Upper lobe of right lung (tissue), 1 donor: ENCODE data around the gene KMT2D. TPM values are rescaled to one million over a fixed set of nuclear protein-coding genes. Genes with fewer than 3 reads are reported as not detected.

Source experiments
- ATAC-seq: fragments of 200-7000 bp; cut with Tn5 transposase; one replicate; pipeline ENCODE4 v1.9.1; 2020; ENCODE audit warnings: mild to moderate bottlenecking, moderate library complexity
- DNase-seq: peaks from one replicate; pipeline ENCODE4 v3.0.0-alpha.2; 2020
- H3K27ac ChIP-seq: fragments of 200-600 bp; one replicate; pipeline ENCODE4 v1.8.0; 2022
- H3K27me3 ChIP-seq: fragments of 200-600 bp; one replicate; pipeline ENCODE4 v1.8.0; 2022; ENCODE audit warnings: mild to moderate bottlenecking
- H3K36me3 ChIP-seq: fragments of 200-600 bp; one replicate; pipeline ENCODE4 v1.8.0; 2022
- H3K4me1 ChIP-seq: fragments of 200-600 bp; one replicate; pipeline ENCODE4 v1.8.0; 2022
- H3K4me3 ChIP-seq: fragments of 200-600 bp; one replicate; pipeline ENCODE4 v1.8.0; 2022; ENCODE audit warnings: mild to moderate bottlenecking
- H3K9me3 ChIP-seq: fragments of 200-600 bp; one replicate; pipeline ENCODE4 v1.8.0; 2022
- intact Hi-C: fragments of 100-400 bp; cut with DNase I; formaldehyde crosslinking; loops from one replicate; pipeline ENCODE4 v1.11.0; 2022
- total RNA-seq: library from RNA; stranded (reverse); fragmentation: NEBNext Ultra II Directional; extraction: Animal tissue kit (Norgen Biotek cat#: 25700); gene quantifications from one replicate; pipeline ENCODE4 v1.2.1, GENCODE V29; 2021
- TF ChIP-seq, protein P1 (sequence below): fragments of 200-600 bp; IDR thresholded peaks from one replicate; pipeline ENCODE4 v1.8.0; 2022; ENCODE audit warnings: antibody characterized with exemption
- donor health status: DM: no; HTN: yes; CAD: no; lungs with severe emphysema.

KMT2D gene
- total RNA-seq, 1 donor from 2014 or later = 102 TPM

DNA sequence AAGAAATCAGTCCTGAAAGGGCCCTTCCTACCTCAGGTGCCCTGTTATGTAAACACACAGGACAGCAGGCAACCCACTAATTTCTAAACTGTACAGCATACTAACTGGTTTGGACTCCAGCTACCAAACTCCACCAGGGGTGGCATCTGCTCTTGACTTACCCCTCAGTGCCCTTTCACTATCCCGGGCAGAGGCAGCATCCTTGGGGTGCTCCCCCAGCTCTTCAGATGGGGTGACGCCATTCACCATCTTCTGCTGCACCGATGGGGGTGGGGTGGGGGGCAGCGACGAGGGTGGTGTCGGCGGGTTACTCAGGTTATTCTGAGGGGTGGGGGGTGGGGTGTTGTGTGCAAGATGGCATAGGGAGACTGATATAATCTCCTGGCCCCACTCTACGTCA, 30.5 kb downstream of the KMT2D start:
- Histone ChIP-seq H3K27ac (no peak overlapping the region), H3K4me1 (peaks cover 4% of the 10 kb centered on the region), H3K27me3 (no peaks in the 10 kb centered on the region), H3K36me3 (peaks cover 89% of the 10 kb centered on the region), H3K4me3 (no peak overlapping the region), H3K9me3 (no peaks in the 10 kb centered on the region)
- TF ChIP-seq, protein P1, sequence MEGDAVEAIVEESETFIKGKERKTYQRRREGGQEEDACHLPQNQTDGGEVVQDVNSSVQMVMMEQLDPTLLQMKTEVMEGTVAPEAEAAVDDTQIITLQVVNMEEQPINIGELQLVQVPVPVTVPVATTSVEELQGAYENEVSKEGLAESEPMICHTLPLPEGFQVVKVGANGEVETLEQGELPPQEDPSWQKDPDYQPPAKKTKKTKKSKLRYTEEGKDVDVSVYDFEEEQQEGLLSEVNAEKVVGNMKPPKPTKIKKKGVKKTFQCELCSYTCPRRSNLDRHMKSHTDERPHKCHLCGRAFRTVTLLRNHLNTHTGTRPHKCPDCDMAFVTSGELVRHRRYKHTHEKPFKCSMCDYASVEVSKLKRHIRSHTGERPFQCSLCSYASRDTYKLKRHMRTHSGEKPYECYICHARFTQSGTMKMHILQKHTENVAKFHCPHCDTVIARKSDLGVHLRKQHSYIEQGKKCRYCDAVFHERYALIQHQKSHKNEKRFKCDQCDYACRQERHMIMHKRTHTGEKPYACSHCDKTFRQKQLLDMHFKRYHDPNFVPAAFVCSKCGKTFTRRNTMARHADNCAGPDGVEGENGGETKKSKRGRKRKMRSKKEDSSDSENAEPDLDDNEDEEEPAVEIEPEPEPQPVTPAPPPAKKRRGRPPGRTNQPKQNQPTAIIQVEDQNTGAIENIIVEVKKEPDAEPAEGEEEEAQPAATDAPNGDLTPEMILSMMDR = no peak
- no peak for DNase-seq
- intact Hi-C loops = no loop called here
- no peak for ATAC-seq

DNA sequence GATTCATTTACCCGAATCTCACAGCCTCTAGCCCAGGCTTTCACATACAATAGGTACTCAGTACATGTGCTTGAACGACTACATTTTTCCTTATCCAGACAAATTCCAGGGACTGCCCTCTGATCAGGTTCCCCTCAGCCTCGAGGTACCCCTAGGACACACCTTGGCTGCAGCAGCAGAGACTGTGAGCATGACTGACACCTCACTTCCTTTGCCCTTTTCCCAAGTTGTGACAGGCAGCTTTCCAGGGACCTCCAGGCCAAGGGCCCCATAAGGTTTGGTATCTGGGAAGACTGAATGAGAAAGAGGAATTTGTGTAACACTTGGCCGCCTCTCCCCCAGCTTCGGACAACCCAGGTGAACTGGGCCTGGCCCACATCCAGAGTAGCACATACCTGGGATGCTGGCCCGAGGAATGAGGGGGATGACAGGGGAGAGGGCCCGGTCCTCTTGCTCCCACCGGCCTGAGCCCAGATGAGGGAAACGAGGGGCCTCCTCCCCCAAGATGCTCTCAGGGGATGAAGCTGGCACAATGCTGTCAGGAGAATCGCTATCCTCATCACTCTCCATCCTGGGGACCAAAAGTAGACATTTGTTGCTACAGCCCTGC, 31.8 kb downstream of the KMT2D start:
- ATAC-seq = no peak
- TF ChIP-seq, protein P1 = no peak
- no peaks in the 10 kb centered on the region for H3K27me3 ChIP-seq
- intact Hi-C loops = no loop called here
- H3K9me3 ChIP-seq = no peaks in the 10 kb centered on the region
- peaks cover 4% of the 10 kb centered on the region for H3K4me1 ChIP-seq
- H3K27ac ChIP-seq = no peak overlapping the region
- no peak for DNase-seq
- H3K36me3 ChIP-seq = peaks cover 89% of the 10 kb centered on the region
- H3K4me3 ChIP-seq = no peak overlapping the region

DNA sequence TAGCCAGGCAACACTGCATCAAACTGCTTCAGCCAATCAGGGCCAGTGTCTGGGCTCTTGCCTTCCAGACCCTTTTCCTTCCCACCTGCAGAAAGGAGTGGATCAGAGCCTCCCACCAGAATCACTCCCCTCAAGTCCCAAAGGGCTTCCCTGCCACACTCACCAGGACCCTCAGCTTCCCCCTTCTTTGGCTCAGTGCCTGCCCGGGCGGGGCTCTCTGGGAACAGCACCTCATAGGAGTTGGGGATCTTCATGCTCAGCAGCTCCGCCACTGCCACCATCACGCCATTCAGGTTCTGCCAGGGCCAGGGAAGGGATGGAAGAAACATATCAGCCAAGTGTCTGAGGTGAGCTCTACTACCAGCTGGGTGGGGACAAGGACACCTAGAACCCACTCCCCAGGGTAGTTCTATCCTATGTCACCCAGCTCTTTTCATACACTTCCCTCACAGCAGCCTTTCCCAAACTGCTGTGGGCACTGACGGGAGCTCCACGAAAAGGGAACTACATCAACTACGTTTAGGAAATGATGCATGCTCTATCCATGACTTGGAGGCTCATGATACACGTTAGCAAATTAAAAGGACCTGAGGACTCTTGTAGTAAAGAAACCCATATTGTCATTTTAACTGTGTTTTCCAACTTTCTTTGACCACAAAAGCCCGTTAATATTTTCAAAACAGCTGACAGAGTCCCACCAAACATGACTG, 32.6 kb downstream of the KMT2D start:
- Histone ChIP-seq H3K4me1 (peaks cover 4% of the 10 kb centered on the region), H3K27me3 (no peaks in the 10 kb centered on the region), H3K36me3 (peaks cover 89% of the 10 kb centered on the region), H3K9me3 (no peaks in the 10 kb centered on the region), H3K4me3 (no peak overlapping the region), H3K27ac (no peak overlapping the region)
- TF ChIP-seq, protein P1 = no peak
- ATAC-seq (no peak), DNase-seq (no peak)
- intact Hi-C loops = no loop called here

DNA sequence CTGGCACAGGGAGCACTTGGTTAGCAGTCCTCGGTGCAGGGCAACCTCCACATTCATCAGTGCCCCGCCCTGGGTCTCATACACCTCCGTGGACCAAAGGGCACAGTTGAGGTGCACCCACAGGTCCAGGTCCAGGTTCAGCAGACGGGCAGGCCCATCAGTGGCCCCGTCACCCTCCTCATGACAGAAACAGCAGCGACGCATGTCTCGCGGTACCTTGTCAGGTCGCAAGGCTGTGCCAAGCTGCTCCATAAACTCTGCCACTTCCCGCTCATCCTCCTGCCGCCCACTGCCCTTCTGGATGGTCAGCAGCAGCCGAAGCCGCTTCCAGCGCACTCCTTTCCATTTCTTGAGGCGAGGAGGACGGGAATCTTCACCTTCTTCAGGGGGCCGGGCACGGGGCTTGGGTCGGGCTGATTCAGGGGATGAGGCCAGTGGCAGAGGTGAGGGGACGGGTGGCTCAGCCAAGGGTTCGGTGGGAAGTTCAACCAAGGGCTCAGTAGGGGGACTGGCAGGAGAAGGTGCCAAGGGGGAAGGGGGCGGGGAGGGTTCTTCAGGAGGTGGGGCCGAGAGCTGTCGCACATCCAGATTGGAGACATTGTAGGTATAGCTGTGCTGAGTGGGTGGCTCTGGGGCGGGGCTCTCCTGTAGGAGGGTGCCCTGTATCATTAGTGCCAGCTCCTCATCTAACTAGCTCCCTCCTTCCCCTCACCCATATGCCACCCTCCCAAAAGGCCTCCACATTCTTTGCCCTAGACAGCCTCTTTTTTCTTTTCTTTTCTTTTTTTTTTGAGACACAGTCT, 33.7 kb downstream of the KMT2D start:
- TF ChIP-seq, protein P1 = no peak
- H3K36me3 ChIP-seq = peaks cover 88% of the 10 kb centered on the region
- DNase-seq (no peak), ATAC-seq (no peak)
- no peaks in the 10 kb centered on the region for H3K27me3 ChIP-seq
- no peak overlapping the region for H3K4me3 ChIP-seq
- peaks cover under 1% of the 10 kb centered on the region for H3K4me1 ChIP-seq
- intact Hi-C loops = no loop called here
- H3K9me3 ChIP-seq = no peaks in the 10 kb centered on the region
- H3K27ac ChIP-seq = no peak overlapping the region

DNA sequence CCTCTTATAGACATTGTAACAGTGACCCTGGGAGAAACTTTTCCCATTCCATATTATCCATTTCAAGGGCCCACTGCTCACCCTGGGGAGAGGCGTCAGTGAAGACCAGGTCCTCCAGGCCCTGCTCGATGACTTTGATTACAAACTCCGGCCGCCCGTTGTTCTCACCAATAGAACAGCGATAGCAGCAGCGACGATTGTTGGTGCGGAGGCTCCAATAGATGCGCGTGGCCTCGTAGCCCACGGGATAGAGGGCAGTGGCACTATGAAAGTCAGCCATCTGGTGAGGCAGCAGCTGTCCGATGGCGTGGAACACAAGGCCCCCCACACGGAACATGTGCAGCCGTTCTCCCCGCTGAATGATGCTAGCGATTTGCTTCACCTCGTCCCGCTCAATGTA, 34.5 kb downstream of the KMT2D start:
- no peaks in the 10 kb centered on the region for H3K27me3 ChIP-seq
- no peaks in the 10 kb centered on the region for H3K4me1 ChIP-seq
- no peak for ATAC-seq
- H3K9me3 ChIP-seq = no peaks in the 10 kb centered on the region
- DNase-seq = no peak
- H3K4me3 ChIP-seq = no peak overlapping the region
- peaks cover 88% of the 10 kb centered on the region for H3K36me3 ChIP-seq
- intact Hi-C loops = no loop called here
- TF ChIP-seq, protein P1 = no peak
- no peak overlapping the region for H3K27ac ChIP-seq
